Measurements from ENCODE around the gene CYP4F2.

GRCh38 chr19:15843203-15843893 is 54.5 kb downstream of the CYP4F2 start:
- no peak for TF ChIP-seq TCF7 (IDR thresholded peaks at IDR 0.05; ENCODE audit: borderline replicate concordance)
- TF ChIP-seq NRF1 (conservative IDR thresholded peaks at IDR 0.05; ENCODE audit: low read depth, low read length): no peak
- no peak for TF ChIP-seq CTCF (IDR thresholded peaks at IDR 0.05 in 2 of 3, conservative IDR thresholded peaks at IDR 0.05 in 1 of 3; ENCODE audit: control insufficient read depth in 2 of 3, extremely low read depth in 1 of 3, insufficient read depth in 1 of 3, low read depth in 3 of 3, low read length in 3 of 3)
- no peak for TF ChIP-seq POLR2A (IDR thresholded peaks at IDR 0.05; ENCODE audit: low read depth, low read length)
- TF ChIP-seq NR2C1 (IDR thresholded peaks at IDR 0.05): no peak
- no peak for TF ChIP-seq EZH2 (IDR thresholded peaks at IDR 0.05; ENCODE audit: borderline replicate concordance, control insufficient read depth, low read depth, low read length)
- TF ChIP-seq ELK1 (IDR thresholded peaks at IDR 0.05; ENCODE audit: low read depth, low read length): no peak
- TF ChIP-seq RBBP5 (conservative IDR thresholded peaks at IDR 0.05): no peak
- TF ChIP-seq RAD21 (IDR thresholded peaks at IDR 0.05; ENCODE audit: insufficient read depth, low read depth, low read length): no peak
- no peak for TF ChIP-seq USF2 (IDR thresholded peaks at IDR 0.05; ENCODE audit: borderline replicate concordance, low read depth, low read length)
- TF ChIP-seq NR2C2 (IDR thresholded peaks at IDR 0.05; ENCODE audit: borderline replicate concordance, control insufficient read depth, insufficient read length, low read depth): no peak
- no peak for TF ChIP-seq SMC3 (IDR thresholded peaks at IDR 0.05; ENCODE audit: borderline replicate concordance, low read length)
- no peak for TF ChIP-seq IKZF1 (conservative IDR thresholded peaks at IDR 0.05)

All from GM12878 (cell line).